RWPE2 (cell line): ENCODE measurements around the gene GOSR2.
"Not testable (repeated sequence)": the region's sequence is repeated elsewhere in the genome, so short reads cannot be mapped to it uniquely, and the experiment has no call there.

Experiments
- ATAC-seq: fragments of 200-7000 bp; cut with Tn5 transposase; 3 replicates; pipeline ENCODE4 v1.9.1; 2021; ENCODE audit warnings: low read depth
- DNase-seq: peaks from one replicate; pipeline ENCODE4 v3.0.0-alpha.2; 2020; ENCODE audit warnings: low spot score
- H3K27ac ChIP-seq: fragments of 450-650 bp; 2 replicates; pipeline ENCODE4 v1.5.1; 2017; ENCODE audit warnings: mild to moderate bottlenecking; ENCODE audit not compliant: poor library complexity, severe bottlenecking
- H3K27me3 ChIP-seq: fragments of 250-450 bp; sonication (Bioruptor Pico); 2 replicates; pipeline ENCODE4 v1.5.1; 2021; ENCODE audit warnings: mild to moderate bottlenecking, moderate library complexity; ENCODE audit not compliant: insufficient read depth, poor library complexity, severe bottlenecking
- H3K36me3 ChIP-seq: fragments of 250-450 bp; sonication (Bioruptor Pico); 2 replicates; pipeline ENCODE4 v1.5.1; 2020; ENCODE audit warnings: low read depth, mild to moderate bottlenecking, moderate library complexity
- H3K4me1 ChIP-seq: fragments of 250-450 bp; sonication (Bioruptor Pico); 2 replicates; pipeline ENCODE4 v1.5.1; 2021; ENCODE audit warnings: mild to moderate bottlenecking, moderate library complexity; ENCODE audit not compliant: insufficient read depth, poor library complexity, severe bottlenecking
- H3K4me3 ChIP-seq: fragments of 250-450 bp; sonication (Bioruptor Pico); 2 replicates; pipeline ENCODE4 v1.5.1; 2021; ENCODE audit warnings: mild to moderate bottlenecking, moderate library complexity; ENCODE audit not compliant: severe bottlenecking
- H3K9me3 ChIP-seq: fragments of 250-450 bp; sonication (Bioruptor Pico); 2 replicates; pipeline ENCODE4 v1.5.1; 2021; ENCODE audit warnings: mild to moderate bottlenecking, moderate library complexity; ENCODE audit not compliant: severe bottlenecking
- TF ChIP-seq, protein P1 (sequence below): fragments of 450-650 bp; IDR thresholded peaks from one replicate; pipeline ENCODE4 v1.5.1; 2017; ENCODE audit warnings: mild to moderate bottlenecking, moderate library complexity; ENCODE audit not compliant: poor library complexity, severe bottlenecking

Gene GOSR2

DNA sequence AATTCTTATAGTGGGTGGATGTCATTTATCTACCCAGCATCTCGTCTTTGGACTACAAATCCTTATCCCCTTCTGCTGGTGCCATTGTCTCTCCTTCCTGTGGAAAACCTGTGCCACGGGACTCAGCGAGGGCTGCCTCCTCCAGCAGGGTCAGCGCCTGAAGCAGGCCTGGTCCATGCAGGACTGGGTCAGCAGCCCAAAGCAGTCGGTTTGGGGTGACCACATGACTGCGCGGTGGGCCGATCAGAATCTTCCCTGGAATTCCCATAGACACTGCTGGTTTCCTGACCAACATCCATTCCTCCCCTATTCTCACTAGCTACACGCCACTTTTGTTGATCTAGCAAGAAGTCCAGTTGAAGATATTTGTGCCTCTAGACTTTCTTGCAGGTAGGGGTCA, 29.2 kb downstream of the GOSR2 start:
- DNase-seq: no peak
- no peaks in the 10 kb centered on the region for H3K4me1 ChIP-seq
- no peak overlapping the region for H3K4me3 ChIP-seq
- ATAC-seq: no peak
- no peaks in the 10 kb centered on the region for H3K36me3 ChIP-seq
- no peaks in the 10 kb centered on the region for H3K27me3 ChIP-seq
- TF ChIP-seq, protein P1, sequence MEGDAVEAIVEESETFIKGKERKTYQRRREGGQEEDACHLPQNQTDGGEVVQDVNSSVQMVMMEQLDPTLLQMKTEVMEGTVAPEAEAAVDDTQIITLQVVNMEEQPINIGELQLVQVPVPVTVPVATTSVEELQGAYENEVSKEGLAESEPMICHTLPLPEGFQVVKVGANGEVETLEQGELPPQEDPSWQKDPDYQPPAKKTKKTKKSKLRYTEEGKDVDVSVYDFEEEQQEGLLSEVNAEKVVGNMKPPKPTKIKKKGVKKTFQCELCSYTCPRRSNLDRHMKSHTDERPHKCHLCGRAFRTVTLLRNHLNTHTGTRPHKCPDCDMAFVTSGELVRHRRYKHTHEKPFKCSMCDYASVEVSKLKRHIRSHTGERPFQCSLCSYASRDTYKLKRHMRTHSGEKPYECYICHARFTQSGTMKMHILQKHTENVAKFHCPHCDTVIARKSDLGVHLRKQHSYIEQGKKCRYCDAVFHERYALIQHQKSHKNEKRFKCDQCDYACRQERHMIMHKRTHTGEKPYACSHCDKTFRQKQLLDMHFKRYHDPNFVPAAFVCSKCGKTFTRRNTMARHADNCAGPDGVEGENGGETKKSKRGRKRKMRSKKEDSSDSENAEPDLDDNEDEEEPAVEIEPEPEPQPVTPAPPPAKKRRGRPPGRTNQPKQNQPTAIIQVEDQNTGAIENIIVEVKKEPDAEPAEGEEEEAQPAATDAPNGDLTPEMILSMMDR: no peak
- H3K9me3 ChIP-seq: no peaks in the 10 kb centered on the region
- no peak overlapping the region for H3K27ac ChIP-seq

DNA sequence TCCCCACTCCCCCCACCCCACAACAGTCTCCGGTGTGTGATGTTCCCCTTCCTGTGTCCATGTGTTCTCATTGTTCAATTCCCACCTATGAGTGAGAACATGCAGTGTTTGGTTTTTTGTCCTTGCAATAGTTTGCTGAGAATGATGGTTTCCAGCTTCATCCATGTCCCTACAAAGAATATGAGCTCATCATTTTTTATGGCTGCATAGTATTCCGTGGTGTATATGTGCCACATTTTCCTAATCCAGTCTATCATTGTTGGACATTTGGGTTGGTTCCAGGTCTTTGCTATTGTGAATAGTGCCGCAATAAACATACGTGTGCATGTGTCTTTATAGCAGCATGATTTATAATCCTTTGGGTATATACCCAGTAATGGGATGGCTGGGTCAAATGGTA, 30.2 kb downstream of the GOSR2 start:
- not testable (repeated sequence) for H3K36me3 ChIP-seq, H3K4me3 ChIP-seq, ATAC-seq, H3K27me3 ChIP-seq, DNase-seq, H3K27ac ChIP-seq, H3K4me1 ChIP-seq, H3K9me3 ChIP-seq

DNA sequence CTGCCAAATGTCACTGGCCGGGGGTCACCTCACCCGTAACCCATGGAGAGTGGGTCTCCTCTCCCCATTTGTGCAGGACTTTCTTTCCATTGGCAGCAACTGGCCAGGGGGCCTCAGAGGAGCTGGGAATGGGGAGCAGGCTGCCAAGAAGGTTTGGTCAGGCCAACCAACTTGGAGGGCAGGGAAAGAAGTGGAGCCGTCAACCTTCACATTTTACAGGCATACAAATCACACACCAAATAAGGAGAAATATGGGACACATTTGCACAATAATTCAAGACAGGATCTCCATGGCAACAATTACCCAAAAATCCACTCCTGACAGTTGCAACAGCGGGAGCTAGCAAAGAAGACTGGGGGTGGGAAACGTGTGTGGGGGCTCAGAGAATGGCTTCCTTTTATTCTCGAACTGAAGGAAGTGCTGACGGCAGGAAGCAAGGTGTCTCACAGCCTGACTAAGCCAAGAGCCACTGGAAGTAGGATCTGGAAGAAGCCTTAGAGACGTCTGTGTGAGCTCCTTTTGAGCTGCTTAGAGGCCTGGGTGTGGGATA, 35.2 kb downstream of the GOSR2 start:
- H3K36me3 ChIP-seq: no peaks in the 10 kb centered on the region
- H3K27ac ChIP-seq: no peak overlapping the region
- no peaks in the 10 kb centered on the region for H3K4me1 ChIP-seq
- ATAC-seq (no peak), DNase-seq (no peak)
- H3K27me3 ChIP-seq: peaks cover 3% of the 10 kb centered on the region
- H3K9me3 ChIP-seq: no peaks in the 10 kb centered on the region
- TF ChIP-seq, protein P1: no peak
- H3K4me3 ChIP-seq: no peak overlapping the region

DNA sequence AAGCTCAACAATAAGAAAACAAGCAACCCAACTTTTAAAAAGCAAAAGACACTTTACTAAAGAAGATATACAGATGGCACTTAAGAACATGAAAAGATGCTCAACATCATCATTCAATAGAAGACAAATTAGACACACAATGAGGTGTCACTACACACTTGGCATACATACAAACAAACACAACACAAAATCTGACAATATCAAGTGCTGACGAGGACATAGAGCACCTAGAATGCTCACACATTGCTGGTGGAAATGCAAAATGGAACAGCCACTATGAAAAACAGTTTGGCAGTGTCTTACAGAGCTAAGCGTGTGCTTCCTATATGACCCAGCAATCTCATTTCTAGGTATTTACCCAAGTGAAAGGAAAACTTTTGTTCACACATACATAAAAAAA, 37.2 kb downstream of the GOSR2 start:
- Histone ChIP-seq H3K9me3 (no peaks in the 10 kb centered on the region), H3K27me3 (peaks cover 3% of the 10 kb centered on the region), H3K4me1 (no peaks in the 10 kb centered on the region), H3K36me3 (no peaks in the 10 kb centered on the region), H3K27ac (no peak overlapping the region), H3K4me3 (no peak overlapping the region)
- no peak for ATAC-seq
- no peak for DNase-seq
- TF ChIP-seq, protein P1: no peak

DNA sequence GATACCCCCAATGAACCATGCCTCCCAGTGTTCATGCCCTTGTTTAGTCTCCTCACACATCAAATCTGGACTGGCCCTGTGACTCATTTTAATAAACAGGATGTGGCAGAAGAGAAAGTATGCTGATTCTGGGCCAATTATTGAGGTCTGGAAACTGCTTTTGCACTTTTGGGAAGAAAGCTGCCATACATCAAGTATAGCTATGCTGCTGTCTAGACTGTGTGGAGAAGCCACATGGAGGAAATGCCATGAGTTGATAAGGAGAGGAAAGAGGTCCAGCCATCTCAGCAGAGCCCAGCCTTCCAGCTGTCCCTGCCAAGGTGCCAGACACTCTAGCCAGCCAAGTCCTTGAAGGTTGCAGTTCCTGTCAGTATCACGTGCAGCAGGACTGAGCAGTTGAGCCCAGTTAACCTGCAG, 39.4 kb downstream of the GOSR2 start:
- no peaks in the 10 kb centered on the region for H3K36me3 ChIP-seq
- peaks cover 3% of the 10 kb centered on the region for H3K27me3 ChIP-seq
- no peaks in the 10 kb centered on the region for H3K9me3 ChIP-seq
- no peak overlapping the region for H3K27ac ChIP-seq
- ATAC-seq (no peak), DNase-seq (no peak)
- H3K4me3 ChIP-seq: no peak overlapping the region
- H3K4me1 ChIP-seq: no peaks in the 10 kb centered on the region
- TF ChIP-seq, protein P1: no peak
